ENCODE results near the gene SAMD4B.

SAMD4B gene

GRCh38 chr19:39341719-39342604 is at the start of gene SAMD4B:
Gene SAMD4B, plus strand, starts transcription at chr19:39342421. Its CDS starts 14,473 bp downstream, at chr19:39356894.
- H3K27ac Mint-ChIP-seq (ENCODE audit: low read depth): peak within 1 kb of the TSS; percentile 94
- peaks cover 60% of the 10 kb centered on the region for H3K4me1 Mint-ChIP-seq
- peak; percentile 86 for ATAC-seq (replicated peaks; ENCODE audit: extremely low read depth, poor library complexity, severe bottlenecking)
- H3K27me3 Mint-ChIP-seq: no peaks in the 10 kb centered on the region
- peaks cover 24% of the 10 kb centered on the region for H3K36me3 Mint-ChIP-seq (ENCODE audit: insufficient read depth)
- H3K4me3 Mint-ChIP-seq: peak within 1 kb of the TSS; percentile 98
- DNase-seq (ENCODE audit: low spot score in 2 of 2): peak; percentile 95 to 99
- H3K9me3 Mint-ChIP-seq: no peaks in the 10 kb centered on the region

- Mint-ChIP-seq H3K4me3 (no peak overlapping the region), H3K9me3 (no peaks in the 10 kb centered on the region)
Measured at GRCh38 chr19:39293394-39293793, 48.8 kb upstream of the SAMD4B start.

GRCh38 chr19:39296055-39296645 is 46.1 kb upstream of the SAMD4B start, which contains the start of gene IFNL1:
Gene IFNL1, plus strand, starts transcription at chr19:39296407. Its CDS starts 15 bp downstream, at chr19:39296422.
- DNase-seq (ENCODE audit: low spot score in 2 of 2): no peak
- H3K9me3 Mint-ChIP-seq: no peaks in the 10 kb centered on the region
- no peak for ATAC-seq (replicated peaks; ENCODE audit: extremely low read depth, poor library complexity, severe bottlenecking)
- peak within 1 kb of the TSS; percentile 2 for H3K4me3 Mint-ChIP-seq
- H3K4me1 Mint-ChIP-seq: peaks cover 38% of the 10 kb centered on the region
- H3K36me3 Mint-ChIP-seq (ENCODE audit: insufficient read depth): peaks cover 6% of the 10 kb centered on the region
- H3K27ac Mint-ChIP-seq (ENCODE audit: low read depth): no peak within 1 kb of the TSS
- no peaks in the 10 kb centered on the region for H3K27me3 Mint-ChIP-seq

More at GRCh38 chr19:39293394-39293793, 48.8 kb upstream of the SAMD4B start:
- no peak for ATAC-seq (replicated peaks; ENCODE audit: extremely low read depth, poor library complexity, severe bottlenecking)
- Mint-ChIP-seq H3K27me3 (no peaks in the 10 kb centered on the region), H3K36me3 (ENCODE audit: insufficient read depth) (peaks cover 4% of the 10 kb centered on the region), H3K27ac (ENCODE audit: low read depth) (no peak overlapping the region), H3K4me1 (peaks cover 24% of the 10 kb centered on the region)
- no peak for DNase-seq (ENCODE audit: low spot score in 2 of 2)

- Mint-ChIP-seq H3K4me1 (peaks cover 38% of the 10 kb centered on the region), H3K27ac (ENCODE audit: low read depth) (no peak overlapping the region)
Measured at GRCh38 chr19:39296906-39297305, 45.3 kb upstream of the SAMD4B start.

GRCh38 chr19:39297931-39298634 is 44.1 kb upstream of the SAMD4B start:
- Mint-ChIP-seq H3K36me3 (ENCODE audit: insufficient read depth) (peaks cover 6% of the 10 kb centered on the region), H3K4me1 (peaks cover 38% of the 10 kb centered on the region), H3K4me3 (peak overlapping the region; percentile 78), H3K27me3 (no peaks in the 10 kb centered on the region), H3K27ac (ENCODE audit: low read depth) (peak overlapping the region; percentile 47), H3K9me3 (no peaks in the 10 kb centered on the region)
- DNase-seq (ENCODE audit: low spot score in 2 of 2) (peak; percentile 59 to 74), ATAC-seq (replicated peaks; ENCODE audit: extremely low read depth, poor library complexity, severe bottlenecking) (peak; percentile 95)

More at GRCh38 chr19:39296906-39297305, 45.3 kb upstream of the SAMD4B start:
- no peak for DNase-seq (ENCODE audit: low spot score in 2 of 2)
- ATAC-seq (replicated peaks; ENCODE audit: extremely low read depth, poor library complexity, severe bottlenecking): no peak
- H3K9me3 Mint-ChIP-seq: no peaks in the 10 kb centered on the region
- peak overlapping the region; percentile 2 for H3K4me3 Mint-ChIP-seq
- no peaks in the 10 kb centered on the region for H3K27me3 Mint-ChIP-seq
- peaks cover 6% of the 10 kb centered on the region for H3K36me3 Mint-ChIP-seq (ENCODE audit: insufficient read depth)

- peaks cover 6% of the 10 kb centered on the region for H3K36me3 Mint-ChIP-seq (ENCODE audit: insufficient read depth)
- H3K27ac Mint-ChIP-seq (ENCODE audit: low read depth): peak overlapping the region; percentile 47
- DNase-seq (ENCODE audit: low spot score in 2 of 2): no peak
- H3K27me3 Mint-ChIP-seq: no peaks in the 10 kb centered on the region
- peak; percentile 38 for ATAC-seq (replicated peaks; ENCODE audit: extremely low read depth, poor library complexity, severe bottlenecking)
- H3K9me3 Mint-ChIP-seq: no peaks in the 10 kb centered on the region
- H3K4me3 Mint-ChIP-seq: peak overlapping the region; percentile 78
- H3K4me1 Mint-ChIP-seq: peaks cover 38% of the 10 kb centered on the region
Measured at GRCh38 chr19:39299404-39299803, 42.8 kb upstream of the SAMD4B start.

GRCh38 chr19:39299832-39300231 is 42.4 kb upstream of the SAMD4B start:
- Mint-ChIP-seq H3K9me3 (no peaks in the 10 kb centered on the region), H3K4me1 (peaks cover 38% of the 10 kb centered on the region), H3K36me3 (ENCODE audit: insufficient read depth) (peaks cover 6% of the 10 kb centered on the region), H3K4me3 (peak overlapping the region; percentile 78), H3K27ac (ENCODE audit: low read depth) (peak overlapping the region; percentile 47), H3K27me3 (no peaks in the 10 kb centered on the region)
- ATAC-seq (replicated peaks; ENCODE audit: extremely low read depth, poor library complexity, severe bottlenecking): no peak
- no peak for DNase-seq (ENCODE audit: low spot score in 2 of 2)

- Mint-ChIP-seq H3K4me1 (peaks cover 37% of the 10 kb centered on the region), H3K27me3 (no peaks in the 10 kb centered on the region), H3K9me3 (no peaks in the 10 kb centered on the region), H3K4me3 (no peak overlapping the region), H3K27ac (ENCODE audit: low read depth) (no peak overlapping the region), H3K36me3 (ENCODE audit: insufficient read depth) (peaks cover 6% of the 10 kb centered on the region)
- ATAC-seq (replicated peaks; ENCODE audit: extremely low read depth, poor library complexity, severe bottlenecking) (no peak), DNase-seq (ENCODE audit: low spot score in 2 of 2) (no peak)
Measured at GRCh38 chr19:39301021-39301420, 41.2 kb upstream of the SAMD4B start.

GRCh38 chr19:39301562-39301961 is 40.7 kb upstream of the SAMD4B start:
- Mint-ChIP-seq H3K27me3 (no peaks in the 10 kb centered on the region), H3K27ac (ENCODE audit: low read depth) (no peak overlapping the region), H3K9me3 (no peaks in the 10 kb centered on the region), H3K36me3 (ENCODE audit: insufficient read depth) (peaks cover 6% of the 10 kb centered on the region), H3K4me1 (peaks cover 32% of the 10 kb centered on the region), H3K4me3 (no peak overlapping the region)
- ATAC-seq (replicated peaks; ENCODE audit: extremely low read depth, poor library complexity, severe bottlenecking): no peak
- no peak for DNase-seq (ENCODE audit: low spot score in 2 of 2)

GRCh38 chr19:39303373-39304184 is 38.6 kb upstream of the SAMD4B start:
- Mint-ChIP-seq H3K9me3 (no peaks in the 10 kb centered on the region), H3K27me3 (no peaks in the 10 kb centered on the region), H3K27ac (ENCODE audit: low read depth) (no peak overlapping the region), H3K36me3 (ENCODE audit: insufficient read depth) (peaks cover under 1% of the 10 kb centered on the region), H3K4me3 (no peak overlapping the region), H3K4me1 (peaks cover 18% of the 10 kb centered on the region)
- DNase-seq (ENCODE audit: low spot score in 2 of 2) (no peak), ATAC-seq (replicated peaks; ENCODE audit: extremely low read depth, poor library complexity, severe bottlenecking) (no peak)

- Mint-ChIP-seq H3K4me3 (no peak overlapping the region), H3K27me3 (no peaks in the 10 kb centered on the region), H3K4me1 (peaks cover 16% of the 10 kb centered on the region), H3K36me3 (ENCODE audit: insufficient read depth) (peaks cover 2% of the 10 kb centered on the region), H3K9me3 (no peaks in the 10 kb centered on the region), H3K27ac (ENCODE audit: low read depth) (no peak overlapping the region)
- no peak for DNase-seq (ENCODE audit: low spot score in 2 of 2)
- ATAC-seq (replicated peaks; ENCODE audit: extremely low read depth, poor library complexity, severe bottlenecking): no peak
Measured at GRCh38 chr19:39304185-39304513, 38.1 kb upstream of the SAMD4B start.

All from central memory CD8-positive, alpha-beta T cell (primary cell).